ENCODE results near the gene GCSAM. TPM values are rescaled to one million over a fixed set of nuclear protein-coding genes. Genes with fewer than 3 reads are reported as not detected.

Gene GCSAM
- polyA plus RNA-seq, 6 donors from 2014 or later: 24.3 to 84.9 (median 41.6) TPM

- H3K9me3 Mint-ChIP-seq: no peaks in the 10 kb centered on the region
- H3K4me1 Mint-ChIP-seq: peaks cover 64 to 81% (median 75%) of the 10 kb centered on the region in 3 donors
- no peaks in the 10 kb centered on the region for H3K36me3 Mint-ChIP-seq
- no peaks in the 10 kb centered on the region for H3K27me3 Mint-ChIP-seq
- ATAC-seq (ENCODE audit: low read depth in 2 of 2) (peak in 1 of 2 donors; percentile 8), DNase-seq (no peak)
- peak overlapping the region in 6 of 8 donors; percentile 37 to 91 (median 76) for H3K4me3 Mint-ChIP-seq
- H3K27ac Mint-ChIP-seq: peak overlapping the region; percentile 92 to 99 (median 98)
Measured at GRCh38 chr3:112114576-112115160, 18.4 kb downstream of the GCSAM start.

GRCh38 chr3:112111785-112112402 lies 21.2 kb downstream of the GCSAM start:
- H3K27me3 Mint-ChIP-seq: peaks cover 0 to 15% (median 5%) of the 10 kb centered on the region in 3 donors
- peak; percentile 76 for DNase-seq
- no peaks in the 10 kb centered on the region for H3K9me3 Mint-ChIP-seq
- no peaks in the 10 kb centered on the region for H3K36me3 Mint-ChIP-seq
- ATAC-seq (ENCODE audit: low read depth in 2 of 2): peak; percentile 78 to 81
- H3K4me3 Mint-ChIP-seq: peak overlapping the region in 3 of 8 donors; percentile 4 to 21 (median 17)
- H3K27ac Mint-ChIP-seq: peak overlapping the region in 5 of 6 donors; percentile 39 to 98 (median 79)
- H3K4me1 Mint-ChIP-seq: peaks cover 40 to 53% (median 47%) of the 10 kb centered on the region in 3 donors

- H3K4me3 Mint-ChIP-seq: no peak overlapping the region
- peaks cover 26 to 27% (median 27%) of the 10 kb centered on the region in 3 donors for H3K4me1 Mint-ChIP-seq
- no peaks in the 10 kb centered on the region for H3K9me3 Mint-ChIP-seq
- no peak for DNase-seq
- H3K27ac Mint-ChIP-seq: no peak overlapping the region
- H3K27me3 Mint-ChIP-seq: peaks cover 4 to 15% (median 5%) of the 10 kb centered on the region in 3 donors
- no peak for ATAC-seq (ENCODE audit: low read depth in 2 of 2)
- no peaks in the 10 kb centered on the region for H3K36me3 Mint-ChIP-seq
Measured at GRCh38 chr3:112109322-112109721, 23.7 kb downstream of the GCSAM start.

DNA sequence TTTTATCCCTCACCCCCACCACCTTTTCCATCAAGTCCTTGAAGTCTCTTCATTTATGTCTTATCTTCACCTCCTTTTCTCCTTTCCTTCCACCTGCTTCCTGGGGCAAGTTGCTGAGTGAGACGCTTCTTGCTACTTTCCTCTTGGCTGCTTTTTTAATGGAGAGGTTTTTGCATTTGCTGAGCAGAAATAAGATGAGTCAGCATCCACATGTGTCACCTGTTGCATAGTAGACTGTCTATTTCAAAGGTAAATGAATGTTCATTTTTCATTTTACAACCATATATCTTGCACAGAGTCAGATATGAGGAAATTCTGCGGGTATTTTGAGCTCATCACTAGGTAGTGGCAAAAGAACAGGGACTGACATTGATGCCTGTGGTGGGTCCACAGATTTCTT lies 28.3 kb downstream of the GCSAM start:
- Mint-ChIP-seq H3K4me3 (no peak overlapping the region), H3K36me3 (peaks cover 6 to 7% of the 10 kb centered on the region in 2 donors), H3K4me1 (no peaks in the 10 kb centered on the region), H3K27me3 (peaks cover 4 to 23% (median 5%) of the 10 kb centered on the region in 3 donors), H3K27ac (peak overlapping the region in 1 of 6 donors; percentile 28), H3K9me3 (peaks cover 0 to 4% (median 0%) of the 10 kb centered on the region in 7 donors)
- ATAC-seq (ENCODE audit: low read depth in 2 of 2) (no peak), DNase-seq (no peak)

DNA sequence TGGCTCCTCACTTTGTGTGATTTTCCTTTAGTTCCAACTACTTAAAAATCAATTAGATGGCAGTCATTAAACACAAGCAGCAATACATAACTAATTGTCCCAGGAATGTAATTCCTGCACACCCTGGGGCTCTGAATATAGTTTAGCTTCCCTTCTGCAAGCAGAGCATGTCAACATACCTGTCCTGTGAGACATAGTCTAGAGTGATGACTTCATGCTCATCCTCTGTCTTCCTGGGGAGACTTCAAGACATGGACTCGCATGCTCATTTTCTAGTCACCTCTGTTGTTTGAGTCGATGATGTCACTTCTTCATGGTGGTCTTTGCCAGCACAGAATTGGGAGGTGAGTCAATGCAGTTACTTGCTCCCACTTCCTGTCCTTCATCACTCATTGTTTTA lies 31.1 kb downstream of the GCSAM start:
- ATAC-seq (ENCODE audit: low read depth in 2 of 2) (no peak), DNase-seq (no peak)
- Mint-ChIP-seq H3K36me3 (peaks cover 6 to 14% of the 10 kb centered on the region in 2 donors), H3K4me3 (no peak overlapping the region), H3K27me3 (peaks cover 4 to 15% (median 8%) of the 10 kb centered on the region in 3 donors), H3K27ac (no peak overlapping the region), H3K9me3 (peaks cover 0 to 7% (median 4%) of the 10 kb centered on the region in 7 donors), H3K4me1 (peaks cover 0 to 4% (median 0%) of the 10 kb centered on the region in 3 donors)

GRCh38 chr3:112097378-112097777 lies 35.7 kb downstream of the GCSAM start:
- Mint-ChIP-seq H3K9me3 (peaks cover 0 to 7% (median 4%) of the 10 kb centered on the region in 7 donors), H3K4me1 (peaks cover 11 to 16% (median 12%) of the 10 kb centered on the region in 3 donors), H3K4me3 (no peak overlapping the region), H3K27ac (no peak overlapping the region), H3K27me3 (peaks cover 0 to 13% (median 7%) of the 10 kb centered on the region in 3 donors), H3K36me3 (peaks cover 0 to 7% of the 10 kb centered on the region in 2 donors)
- DNase-seq: no peak
- ATAC-seq (ENCODE audit: low read depth in 2 of 2): no peak

- Mint-ChIP-seq H3K9me3 (peaks cover 0 to 7% (median 4%) of the 10 kb centered on the region in 7 donors), H3K4me1 (peaks cover 16 to 24% (median 18%) of the 10 kb centered on the region in 3 donors), H3K4me3 (no peak overlapping the region), H3K27ac (no peak overlapping the region), H3K27me3 (peaks cover 0 to 16% (median 10%) of the 10 kb centered on the region in 3 donors), H3K36me3 (peaks cover 0 to 7% of the 10 kb centered on the region in 2 donors)
- DNase-seq (no peak), ATAC-seq (ENCODE audit: low read depth in 2 of 2) (no peak)
Measured at GRCh38 chr3:112096176-112096575, 36.9 kb downstream of the GCSAM start.

GRCh38 chr3:112095731-112096130 lies 37.3 kb downstream of the GCSAM start:
- peaks cover 0 to 7% of the 10 kb centered on the region in 2 donors for H3K36me3 Mint-ChIP-seq
- DNase-seq: no peak
- peaks cover 0 to 7% (median 4%) of the 10 kb centered on the region in 7 donors for H3K9me3 Mint-ChIP-seq
- no peak overlapping the region for H3K27ac Mint-ChIP-seq
- peaks cover 19 to 28% (median 23%) of the 10 kb centered on the region in 3 donors for H3K4me1 Mint-ChIP-seq
- no peak for ATAC-seq (ENCODE audit: low read depth in 2 of 2)
- H3K4me3 Mint-ChIP-seq: no peak overlapping the region
- peaks cover 0 to 21% (median 14%) of the 10 kb centered on the region in 3 donors for H3K27me3 Mint-ChIP-seq

GRCh38 chr3:112093180-112093522 lies 39.9 kb downstream of the GCSAM start:
- H3K4me3 Mint-ChIP-seq: peak overlapping the region in 4 of 8 donors; percentile 8 to 78 (median 40)
- peaks cover 16 to 32% (median 29%) of the 10 kb centered on the region in 3 donors for H3K27me3 Mint-ChIP-seq
- DNase-seq (no peak), ATAC-seq (ENCODE audit: low read depth in 2 of 2) (no peak)
- H3K36me3 Mint-ChIP-seq: no peaks in the 10 kb centered on the region
- peaks cover 19 to 32% (median 29%) of the 10 kb centered on the region in 3 donors for H3K4me1 Mint-ChIP-seq
- no peaks in the 10 kb centered on the region for H3K9me3 Mint-ChIP-seq
- H3K27ac Mint-ChIP-seq: peak overlapping the region in 2 of 6 donors; percentile 14 to 77

- peak; percentile 87 to 93 for ATAC-seq (ENCODE audit: low read depth in 2 of 2)
- Mint-ChIP-seq H3K4me1 (peaks cover 19 to 32% (median 29%) of the 10 kb centered on the region in 3 donors), H3K4me3 (peak overlapping the region in 5 of 8 donors; percentile 15 to 78 (median 45)), H3K27me3 (peaks cover 21 to 33% (median 29%) of the 10 kb centered on the region in 3 donors), H3K36me3 (no peaks in the 10 kb centered on the region), H3K9me3 (no peaks in the 10 kb centered on the region), H3K27ac (peak overlapping the region; percentile 0 to 77 (median 17))
- DNase-seq: peak; percentile 39
Measured at GRCh38 chr3:112092496-112093179, 40.4 kb downstream of the GCSAM start.

DNA sequence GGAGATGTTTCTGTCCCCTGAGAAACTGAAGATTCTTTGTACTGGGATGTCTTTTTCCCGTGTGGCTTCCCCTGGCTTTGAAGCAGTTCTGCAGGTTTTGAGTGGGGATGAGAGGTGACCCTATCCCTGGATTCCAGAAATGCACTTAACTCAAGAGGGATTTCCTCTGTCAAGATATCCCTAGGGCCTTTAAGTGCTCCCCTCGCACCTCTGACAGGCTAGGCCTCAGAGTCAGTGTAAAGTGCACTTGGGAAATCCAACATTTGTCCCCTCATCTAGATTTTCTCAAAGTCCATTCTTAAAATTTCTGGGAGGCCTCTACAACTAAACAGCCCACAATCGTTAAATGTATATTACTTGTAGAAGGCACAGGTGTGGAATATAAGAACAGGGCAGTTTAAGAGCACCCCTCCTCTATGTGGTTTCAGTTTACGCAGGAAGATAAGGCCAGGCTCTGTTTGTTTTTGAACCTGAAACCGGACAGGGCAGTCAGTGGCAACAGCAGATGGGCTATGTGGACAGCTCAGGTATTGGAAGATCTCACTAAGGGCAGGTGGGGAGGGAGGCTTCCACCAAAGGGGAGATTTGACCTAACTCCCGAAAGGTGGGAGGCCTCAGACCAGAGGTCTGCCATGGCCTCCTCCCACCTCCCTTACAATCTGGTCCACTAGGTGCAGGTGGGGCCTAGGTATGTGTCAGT lies 42.0 kb downstream of the GCSAM start:
- no peak for DNase-seq
- Mint-ChIP-seq H3K4me3 (peak overlapping the region in 1 of 8 donors; percentile 31), H3K9me3 (no peaks in the 10 kb centered on the region), H3K4me1 (peaks cover 25 to 42% (median 39%) of the 10 kb centered on the region in 3 donors), H3K27ac (peak overlapping the region in 3 of 6 donors; percentile 7 to 83 (median 54)), H3K27me3 (peaks cover 27 to 42% (median 38%) of the 10 kb centered on the region in 3 donors), H3K36me3 (no peaks in the 10 kb centered on the region)
- no peak for ATAC-seq (ENCODE audit: low read depth in 2 of 2)

- no peak overlapping the region for H3K4me3 Mint-ChIP-seq
- DNase-seq (no peak), ATAC-seq (ENCODE audit: low read depth in 2 of 2) (no peak)
- no peaks in the 10 kb centered on the region for H3K9me3 Mint-ChIP-seq
- peak overlapping the region in 2 of 6 donors; percentile 20 to 39 for H3K27ac Mint-ChIP-seq
- peaks cover 34 to 47% (median 43%) of the 10 kb centered on the region in 3 donors for H3K27me3 Mint-ChIP-seq
- H3K36me3 Mint-ChIP-seq: no peaks in the 10 kb centered on the region
- H3K4me1 Mint-ChIP-seq: peaks cover 30 to 47% (median 44%) of the 10 kb centered on the region in 3 donors
Measured at GRCh38 chr3:112089956-112090886, 42.8 kb downstream of the GCSAM start.
